Measurements from ENCODE around the gene DLG2.

DNA sequence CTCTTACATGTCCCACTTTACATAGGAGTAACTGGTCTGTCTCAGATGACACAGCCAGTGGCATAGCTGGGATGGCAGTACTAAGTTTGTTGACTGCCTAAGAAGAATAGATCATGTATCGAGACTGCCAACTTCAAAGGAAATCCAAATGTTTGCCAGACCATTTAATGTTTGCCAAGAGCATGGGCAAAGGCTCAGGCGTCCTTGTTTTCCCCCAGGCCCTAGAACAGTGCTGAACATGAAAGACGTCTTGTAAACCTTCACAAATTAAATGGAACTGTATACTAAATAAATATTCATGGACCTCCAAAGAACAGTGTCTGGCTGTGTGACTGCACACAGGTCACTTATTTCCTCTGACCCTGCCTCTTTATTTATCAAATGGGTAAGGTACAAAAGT lies 2106.3 kb downstream of the DLG2 start:
- TF ChIP-seq POLR2A (IDR thresholded peaks at IDR 0.05; ENCODE audit: low read depth, low read length) (no peak), POLR2AphosphoS5 (IDR thresholded peaks at IDR 0.05; ENCODE audit: low read depth, low read length) (no peak), TAF1 (IDR thresholded peaks at IDR 0.05; ENCODE audit: low read depth, low read length) (no peak)

Data from GM12891 (cell line).